T-helper 2 cell (primary cell): ENCODE results near the gene HDGFL3.

Experiments
- DNase-seq, 5 experiments: peaks; one replicate each; pipeline versions ENCODE4 v3.0.0 to v3.0.0-alpha.2; 2012 to 2022

The HDGFL3 gene

DNA sequence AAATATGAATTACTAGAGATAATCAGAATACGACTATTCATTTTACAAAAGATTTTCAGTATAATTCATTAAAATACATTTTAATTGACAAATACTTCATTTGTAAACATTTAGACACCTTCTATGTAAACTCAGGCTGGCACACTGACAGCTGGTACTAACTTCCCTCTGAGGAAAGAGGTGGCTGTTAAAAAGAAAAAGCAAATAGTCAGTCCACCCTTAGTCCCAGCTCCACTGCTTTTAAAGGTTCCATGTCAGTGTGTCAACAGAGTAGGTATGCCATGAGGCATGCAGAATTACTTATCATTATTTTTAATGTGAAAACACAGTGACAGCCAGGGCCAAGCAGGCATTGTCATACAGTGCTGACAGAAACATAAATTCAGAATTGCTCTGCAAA, 84.1 kb downstream of the HDGFL3 start:
- no peak for DNase-seq

DNA sequence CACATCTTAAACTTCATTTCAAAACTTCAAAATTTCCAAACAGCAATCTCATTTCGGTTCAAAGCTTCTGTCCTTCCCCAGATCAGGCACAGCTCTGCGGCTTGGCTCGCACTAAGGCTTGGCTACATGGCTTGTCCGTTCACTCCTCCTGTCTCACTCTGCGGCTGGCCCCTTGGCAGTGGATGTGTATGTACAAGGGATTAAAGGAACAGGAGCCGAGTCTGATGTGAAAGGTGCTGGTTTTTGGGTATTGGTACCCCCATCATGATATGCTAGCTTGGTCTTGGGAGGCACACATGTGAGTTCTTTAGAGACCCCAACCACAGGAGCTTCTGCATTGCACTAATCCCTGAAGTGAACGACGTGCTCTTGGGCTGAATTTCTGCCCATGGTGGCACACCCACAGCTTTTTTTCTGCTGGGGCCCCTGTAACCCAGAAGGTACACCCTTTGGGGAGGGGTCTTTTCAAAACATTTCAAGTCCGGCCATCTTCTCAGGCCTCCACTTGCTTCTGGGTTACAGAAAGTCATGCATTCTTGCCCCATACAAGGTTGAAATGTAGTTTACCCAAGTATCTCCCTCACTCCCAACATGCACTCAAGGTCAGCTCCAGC, 87.5 kb downstream of the HDGFL3 start:
- DNase-seq = no peak

DNA sequence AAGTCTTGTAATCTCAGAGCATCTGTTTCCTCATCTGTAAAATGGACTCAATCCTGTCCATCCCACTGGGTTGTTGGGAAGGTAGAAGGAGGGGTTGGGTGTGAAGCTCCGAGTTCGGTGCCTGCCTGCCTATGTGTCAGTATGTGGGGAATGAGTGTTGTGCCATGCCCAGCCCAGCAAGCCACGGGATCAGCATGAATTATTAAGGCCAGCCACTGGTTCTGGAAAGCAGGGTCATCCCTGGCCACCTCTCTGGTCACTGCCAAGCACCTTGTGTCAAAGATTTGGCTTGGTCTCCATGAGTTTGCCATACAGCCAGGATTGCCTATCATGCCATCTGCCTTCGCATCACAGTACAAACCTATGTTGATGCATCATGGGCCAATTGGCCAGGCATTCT, 88.7 kb downstream of the HDGFL3 start:
- no peak for DNase-seq

DNA sequence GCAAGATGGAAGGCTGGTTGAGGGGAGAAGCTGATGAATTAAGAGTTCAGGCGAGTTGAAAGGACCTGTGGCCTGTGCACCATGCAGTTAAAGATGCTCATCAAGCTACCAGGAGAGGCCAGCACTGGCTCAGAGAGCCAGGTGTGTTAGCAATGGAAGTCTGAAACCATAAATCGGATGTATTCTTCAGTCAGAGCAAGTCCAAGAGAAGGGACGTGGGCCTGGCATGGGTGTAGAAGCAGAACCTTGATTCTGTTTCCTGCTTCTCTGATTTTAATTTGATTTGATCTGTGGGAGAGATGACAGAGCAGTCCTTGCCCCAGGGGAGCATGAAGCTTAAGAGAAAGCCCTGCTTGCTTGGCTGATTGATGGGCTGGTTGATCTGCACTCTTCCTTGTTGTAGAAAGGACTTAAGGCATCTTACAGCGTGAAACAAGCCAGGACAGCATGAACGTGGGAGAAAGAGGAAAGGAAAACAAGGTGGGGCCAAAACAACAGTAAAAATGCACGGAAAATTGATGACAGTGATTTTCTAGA, 89.3 kb downstream of the HDGFL3 start:
- no peak for DNase-seq

DNA sequence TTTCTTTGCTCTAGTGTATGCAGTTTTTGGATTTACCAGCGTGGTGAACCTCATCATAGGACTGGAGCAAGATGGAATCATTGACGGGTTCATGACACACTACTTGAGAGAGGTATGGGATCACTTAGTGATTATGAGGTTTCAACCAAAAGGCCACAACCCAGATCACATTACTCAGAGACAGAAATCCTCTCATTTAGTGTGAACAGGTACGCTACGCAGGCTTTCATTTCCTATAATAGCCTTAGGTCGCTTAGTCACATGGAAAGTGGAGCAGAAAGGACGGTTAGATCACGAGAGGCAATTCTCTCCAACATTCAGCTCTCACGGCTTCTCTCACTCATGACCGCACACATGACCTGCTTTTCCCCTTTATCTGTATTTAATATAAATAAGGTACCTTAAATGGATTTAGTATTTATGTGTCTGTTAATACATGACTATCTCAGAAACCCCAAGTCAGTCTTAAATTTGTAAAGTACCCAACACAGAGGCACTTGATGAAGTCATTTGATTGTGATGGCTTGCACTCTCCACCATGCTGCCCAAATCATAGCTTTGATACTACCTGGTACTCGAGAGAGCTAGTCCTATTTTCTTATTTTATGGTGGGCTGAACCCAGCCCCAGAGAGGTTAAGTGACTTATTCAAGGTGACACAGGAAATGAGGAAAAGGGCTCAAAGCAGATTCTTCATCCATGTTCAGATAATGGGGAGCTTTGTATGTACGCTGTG, 91.6 kb downstream of the HDGFL3 start:
- DNase-seq = peak in 1 of 5 experiments; percentile 33

DNA sequence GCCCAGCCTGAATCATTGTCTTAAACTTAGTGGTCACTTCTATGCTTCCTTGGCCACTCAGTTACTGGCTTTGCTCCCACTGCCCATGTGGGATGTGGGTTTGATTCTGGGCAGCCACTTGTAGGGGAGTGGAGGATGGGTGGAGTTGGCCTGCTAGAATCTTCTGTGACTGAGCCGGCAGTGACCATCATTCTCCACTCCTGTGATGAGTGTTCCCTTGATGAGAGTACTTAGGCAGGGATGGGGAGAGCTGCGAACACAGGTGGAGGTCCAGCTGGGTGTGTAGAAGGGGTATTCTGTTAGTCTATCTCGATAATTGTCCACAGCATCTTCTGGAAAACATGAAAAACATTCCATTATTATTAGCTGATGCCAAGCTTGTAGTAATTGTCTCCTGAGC, 92.2 kb downstream of the HDGFL3 start:
- DNase-seq = no peak

DNA sequence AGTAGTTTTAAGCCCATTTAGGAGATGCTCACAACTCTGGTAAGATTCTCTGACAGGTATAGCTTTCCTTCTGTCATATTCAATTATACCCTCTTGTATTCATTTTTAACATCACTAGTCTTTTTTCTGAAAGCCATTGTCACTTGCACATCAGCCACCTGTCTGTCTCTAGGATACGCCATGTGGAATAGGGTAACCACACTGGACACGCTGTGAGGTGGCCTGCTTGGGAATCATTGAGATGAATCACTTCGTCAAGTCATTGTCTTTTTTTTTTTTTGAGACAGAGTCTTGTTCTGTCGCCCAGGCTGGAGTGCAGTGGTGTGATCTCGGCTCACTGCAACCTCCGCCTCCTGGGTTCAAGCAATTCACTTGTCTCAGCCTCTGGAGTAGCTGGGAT, 92.8 kb downstream of the HDGFL3 start:
- no peak for DNase-seq

DNA sequence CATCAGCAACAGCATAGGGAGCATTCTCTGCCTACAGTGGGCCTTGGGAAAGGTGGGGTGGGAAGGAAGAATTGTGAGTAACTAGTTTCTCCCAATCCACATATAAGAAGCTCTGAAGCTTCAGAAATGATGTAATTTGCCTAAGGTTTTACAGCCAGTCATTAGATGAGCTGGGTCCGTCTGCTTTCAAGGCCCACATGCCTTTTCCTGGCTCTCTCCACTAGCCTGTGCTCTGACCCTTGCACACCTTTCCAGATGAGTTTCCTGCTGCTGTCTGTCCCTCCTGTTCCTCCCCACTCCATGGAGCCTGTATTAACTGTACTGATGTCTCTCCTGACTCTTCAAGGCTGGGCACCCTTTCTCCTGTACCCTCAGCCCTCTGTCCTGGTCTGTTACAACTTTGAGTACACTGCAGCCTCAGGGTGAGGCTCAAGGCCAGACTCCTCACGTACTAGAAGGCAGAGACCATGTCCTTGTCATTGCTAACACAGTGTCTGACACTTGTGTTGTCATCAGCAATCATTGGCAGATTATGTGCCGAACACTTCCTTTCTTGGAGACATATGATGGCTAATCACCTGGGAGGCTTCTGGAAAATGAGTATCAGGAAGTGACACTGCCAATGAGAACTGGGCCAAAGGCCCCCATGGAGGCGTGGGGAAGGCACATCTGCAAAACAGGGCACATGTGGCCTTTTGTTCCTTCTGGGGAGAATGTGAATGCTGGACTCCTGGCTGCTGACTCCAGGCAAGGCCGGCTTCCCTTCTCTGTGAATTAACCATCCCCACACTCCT, 93.5 kb downstream of the HDGFL3 start:
- DNase-seq = no peak

DNA sequence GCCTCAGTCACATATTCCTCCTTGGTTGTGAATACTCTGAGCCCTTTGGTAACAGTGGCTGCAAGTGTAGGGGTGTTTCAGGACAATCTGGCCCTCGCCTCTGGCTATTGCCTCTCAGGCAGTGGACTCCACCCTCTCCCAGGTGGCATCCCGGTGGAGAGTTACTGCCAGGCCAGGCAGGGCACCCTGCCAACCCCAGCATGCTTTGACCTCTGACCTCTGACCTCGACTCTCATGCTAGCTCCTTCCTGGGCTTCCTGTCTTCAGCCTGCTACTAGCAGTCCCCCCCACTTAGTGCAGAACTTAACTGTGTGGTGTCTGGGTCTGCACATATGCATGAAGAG, 94.7 kb downstream of the HDGFL3 start:
- DNase-seq = no peak

DNA sequence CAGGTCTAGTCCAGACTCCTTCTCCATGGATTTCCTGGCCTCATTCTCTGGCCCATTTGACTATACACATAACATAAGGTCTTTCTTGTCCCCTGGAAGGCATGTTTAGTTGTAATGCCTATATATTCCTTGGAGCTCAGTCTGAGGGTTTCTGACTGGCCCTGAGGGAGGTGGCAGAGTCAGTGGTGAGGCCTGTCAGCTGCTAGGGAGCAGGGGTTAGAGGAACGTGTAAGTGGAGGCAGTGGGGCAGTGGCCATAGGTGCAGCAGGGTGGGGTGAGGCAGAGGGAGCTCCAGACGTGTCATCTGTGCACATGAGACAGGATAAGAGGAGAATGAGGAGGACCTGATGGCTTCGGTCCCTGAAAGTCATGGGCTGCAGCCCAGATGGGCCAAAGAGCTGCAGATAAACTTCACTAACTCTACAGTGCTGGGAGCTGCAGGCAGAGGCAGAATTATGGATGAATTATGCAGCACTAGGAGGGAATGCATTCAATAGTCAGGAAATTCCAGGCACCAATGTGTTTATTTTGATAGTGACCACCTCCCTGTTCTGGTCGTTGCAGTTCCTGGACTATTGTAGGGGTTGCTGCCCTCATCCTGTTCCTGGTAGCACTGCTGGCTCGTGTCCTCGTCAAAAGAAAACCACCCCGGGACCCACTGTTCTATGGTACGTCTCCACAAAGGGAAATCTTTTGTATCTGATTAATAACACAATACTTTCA, 95.2 kb downstream of the HDGFL3 start:
- DNase-seq = no peak

DNA sequence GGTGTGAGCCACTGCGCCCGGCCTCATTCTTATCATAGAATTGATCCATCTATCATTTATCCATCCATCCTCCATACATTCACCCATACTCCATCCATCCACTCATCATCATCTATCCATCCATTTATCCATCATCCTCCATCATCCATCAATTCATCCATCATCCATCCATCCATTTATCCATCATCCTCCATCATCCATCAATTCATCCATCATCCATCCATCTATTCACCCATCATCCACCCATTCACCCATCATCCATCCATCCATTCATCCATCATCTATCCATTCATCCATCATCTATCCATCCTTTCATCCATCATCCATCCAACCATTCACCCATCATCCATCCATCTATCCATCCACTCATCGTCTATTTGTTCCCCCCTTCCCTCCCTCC, 96.5 kb downstream of the HDGFL3 start:
- no peak for DNase-seq

DNA sequence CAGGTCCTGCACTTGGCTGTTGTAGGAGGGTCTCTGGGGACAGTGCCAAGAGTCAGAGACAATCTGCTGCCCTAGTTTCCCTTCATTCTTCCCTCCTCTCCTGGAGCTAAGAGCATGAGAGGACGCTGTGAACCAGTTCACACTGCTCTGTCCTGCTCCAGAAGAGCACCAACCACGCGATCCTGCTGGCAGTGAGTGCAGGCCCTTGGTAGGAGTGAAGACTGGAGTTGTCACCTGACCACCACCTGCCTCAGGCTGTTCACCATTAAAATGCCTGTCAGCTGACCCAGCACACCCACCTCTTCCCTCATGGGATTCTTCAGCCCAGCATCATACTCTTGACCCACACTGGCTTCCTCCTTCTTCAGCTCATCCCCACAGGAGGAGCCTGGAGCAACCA, 97.2 kb downstream of the HDGFL3 start:
- no peak for DNase-seq

DNA sequence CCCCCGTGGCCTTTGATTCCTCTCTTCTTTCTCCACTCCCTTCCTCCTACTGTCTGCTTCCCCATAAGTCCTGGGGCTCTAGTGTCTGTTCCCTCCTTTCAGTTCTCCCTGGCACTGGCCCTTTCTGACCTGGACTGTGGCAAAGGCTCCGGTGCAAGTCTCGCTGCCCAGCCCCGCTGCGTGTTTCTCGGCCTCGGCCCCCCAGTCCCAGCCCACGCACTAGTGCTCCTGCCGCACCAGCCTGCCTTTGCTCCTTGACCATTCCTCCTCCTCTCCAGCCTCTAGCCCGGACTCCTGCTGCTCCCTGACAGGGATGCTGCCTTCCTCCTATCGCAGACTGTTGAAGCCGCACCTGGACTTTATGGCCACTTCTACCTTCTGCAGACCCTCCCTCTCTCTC, 98.1 kb downstream of the HDGFL3 start:
- no peak for DNase-seq

DNA sequence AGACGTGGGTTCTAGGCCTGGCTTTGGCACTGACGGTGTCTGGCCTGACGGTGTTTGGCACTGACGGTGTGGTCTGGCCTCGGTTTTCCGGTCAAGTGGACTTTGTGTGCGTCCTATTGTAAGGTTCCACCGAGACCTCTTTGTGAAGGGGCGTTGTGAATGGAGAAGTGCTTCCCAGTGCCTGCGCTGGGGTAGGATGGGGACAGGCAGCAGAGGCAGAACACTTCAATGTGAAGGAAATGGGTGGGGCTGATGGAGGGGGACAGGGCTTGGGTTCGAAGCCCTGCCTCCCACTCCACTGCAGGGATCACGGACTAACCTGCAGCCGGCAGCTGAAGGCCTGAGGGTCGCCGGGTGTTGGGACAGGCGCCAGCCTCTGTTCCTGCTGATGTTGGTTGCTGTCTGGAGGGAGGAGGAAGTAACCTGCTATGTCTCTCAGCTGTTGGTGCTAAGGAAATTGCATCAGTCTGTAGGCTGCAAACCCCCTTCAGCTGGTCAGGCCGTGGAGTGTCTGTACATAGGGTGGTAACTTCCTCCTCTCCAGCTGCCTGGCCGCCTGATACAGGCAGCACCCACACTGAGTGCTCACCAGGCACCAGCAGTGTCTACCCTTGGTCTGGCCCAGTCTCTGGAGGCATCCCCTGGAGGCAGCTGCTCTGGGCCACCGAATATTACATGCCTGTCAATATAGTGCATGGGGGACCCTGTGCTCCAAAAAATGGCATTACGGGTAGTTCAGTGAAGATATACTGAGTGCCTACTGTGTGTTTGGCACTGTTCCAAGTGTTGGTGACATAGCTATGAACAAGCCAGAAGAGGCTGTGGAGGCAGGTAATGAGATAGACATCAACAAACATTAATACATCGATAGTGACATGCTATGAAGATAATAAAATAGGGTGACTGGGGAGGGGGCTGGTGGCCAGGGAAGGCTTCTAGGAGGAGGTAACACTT, 99.1 kb downstream of the HDGFL3 start:
- peak in 1 of 5 experiments; percentile 65 for DNase-seq

DNA sequence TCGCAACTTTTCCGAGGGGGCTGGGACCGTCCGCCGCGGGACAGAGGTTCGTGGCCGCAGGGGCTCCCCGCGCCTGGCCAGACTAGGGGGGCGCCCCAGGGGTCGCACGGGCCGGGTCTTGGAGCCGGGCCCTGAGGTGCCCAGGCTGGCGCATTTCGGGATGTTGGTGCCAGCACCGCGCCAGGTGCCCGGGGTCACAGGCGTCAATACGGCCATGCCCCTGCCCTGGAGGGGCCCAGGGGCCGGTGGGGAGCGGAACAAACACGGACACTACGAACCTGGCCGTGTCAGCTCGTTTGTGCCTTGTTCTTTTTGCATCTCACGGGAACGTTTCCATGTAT, 99.8 kb downstream of the HDGFL3 start:
- no peak for DNase-seq

DNA sequence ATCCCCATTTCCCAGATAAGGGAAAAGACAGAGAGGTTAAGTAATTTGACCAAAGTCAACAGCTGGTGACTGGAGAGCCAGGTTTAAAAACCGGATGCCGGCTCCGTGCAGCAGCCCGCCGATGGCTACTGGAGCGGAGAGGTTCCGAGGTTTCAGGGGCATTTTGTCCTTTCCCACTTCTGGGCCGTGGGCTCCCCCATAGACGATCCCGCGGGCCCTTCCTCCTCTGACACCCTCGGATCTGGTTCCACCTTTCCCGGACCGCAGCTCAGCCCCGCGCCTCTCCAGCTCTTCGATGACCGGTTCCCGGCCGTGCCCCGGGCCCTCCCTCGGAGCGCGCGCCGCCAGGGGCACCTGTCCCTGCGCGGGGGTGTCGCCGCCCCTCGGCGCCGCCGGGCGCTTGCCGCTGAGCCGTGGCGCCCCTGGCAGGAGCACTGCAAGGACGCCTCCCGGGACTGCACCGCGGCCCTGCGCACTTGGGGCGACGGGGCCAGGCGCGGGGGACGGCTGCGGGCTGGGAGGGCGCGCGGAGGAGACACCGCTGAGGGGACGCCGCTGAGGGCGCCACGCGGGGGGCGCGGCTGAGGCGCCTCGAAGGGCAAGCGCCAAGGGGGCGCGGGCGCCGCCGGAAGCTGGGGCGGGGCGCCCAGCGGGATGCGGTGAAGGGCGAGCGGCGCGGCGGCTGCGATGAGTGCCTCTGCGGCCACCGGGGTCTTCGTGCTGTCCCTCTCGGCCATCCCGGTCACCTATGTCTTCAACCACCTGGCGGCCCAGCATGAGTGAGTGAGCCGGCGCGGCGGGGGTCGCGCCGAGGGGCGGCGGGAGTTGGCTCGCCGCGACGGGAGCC, 100.4 kb downstream of the HDGFL3 start, which contains the start of gene TM6SF1:
TSS of gene TM6SF1 (plus strand) at position 652 of the 847 bp plus-strand sequence. CDS start at position 688, 36 bp downstream.
- peak in 1 of 5 experiments; percentile 46 for DNase-seq

DNA sequence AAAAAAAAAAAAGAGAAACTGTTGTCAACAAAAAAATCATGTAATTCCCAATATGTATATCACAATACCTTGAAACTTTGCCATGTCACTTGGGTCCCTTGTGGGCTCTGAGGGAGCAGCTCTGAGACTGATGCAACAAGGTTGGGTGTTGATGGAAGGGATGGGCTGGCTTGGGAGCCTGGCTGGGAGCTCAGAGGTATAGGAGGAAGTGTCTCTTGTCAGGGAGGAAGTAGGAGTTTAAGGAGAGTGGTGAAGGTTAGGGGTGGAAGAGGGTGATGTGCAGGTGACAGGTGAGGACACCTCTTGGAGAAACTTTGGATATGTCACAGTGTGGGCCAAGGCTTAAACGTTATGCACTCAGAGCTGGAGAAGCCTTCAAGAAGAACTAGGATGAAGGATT, 102.2 kb downstream of the HDGFL3 start:
- DNase-seq = no peak

DNA sequence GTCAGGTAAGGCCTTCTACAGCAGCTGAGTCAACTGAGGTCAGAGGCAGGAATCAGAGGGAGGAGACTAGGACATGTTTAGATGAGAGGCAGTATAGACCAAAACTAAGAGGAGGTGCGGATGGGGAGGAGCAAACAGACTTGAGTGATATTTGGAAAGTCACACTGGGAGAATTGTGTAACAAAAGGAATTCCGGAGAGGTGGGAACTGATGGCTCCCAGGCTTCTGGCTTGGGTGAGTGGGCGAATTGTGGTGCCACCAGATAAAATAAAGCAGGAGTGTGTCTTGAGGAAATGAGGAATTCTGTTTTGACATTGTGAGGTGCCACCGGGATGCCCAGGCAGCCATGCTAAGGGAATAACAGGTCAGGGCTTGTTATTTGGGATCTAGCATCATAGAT, 103.5 kb downstream of the HDGFL3 start:
- DNase-seq = no peak

DNA sequence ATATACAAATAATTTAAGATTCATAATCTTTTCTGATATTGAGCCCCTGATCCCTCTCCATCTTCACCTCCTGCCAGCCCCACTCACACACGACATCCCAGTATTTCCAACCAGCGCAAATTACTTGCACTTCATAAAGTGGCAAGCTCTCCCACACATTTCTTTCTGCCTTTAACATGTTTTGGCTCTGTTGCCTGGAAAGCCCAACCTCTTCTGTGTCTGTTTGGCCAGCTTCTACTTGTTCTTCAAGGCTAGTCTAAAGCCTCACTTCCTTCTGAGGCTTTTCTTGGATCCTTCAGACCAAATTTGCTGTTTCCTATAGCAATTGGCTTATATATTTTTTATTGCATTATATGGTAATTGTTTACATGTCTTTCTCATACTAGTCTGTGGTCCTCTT, 105.3 kb downstream of the HDGFL3 start:
- DNase-seq = no peak

DNA sequence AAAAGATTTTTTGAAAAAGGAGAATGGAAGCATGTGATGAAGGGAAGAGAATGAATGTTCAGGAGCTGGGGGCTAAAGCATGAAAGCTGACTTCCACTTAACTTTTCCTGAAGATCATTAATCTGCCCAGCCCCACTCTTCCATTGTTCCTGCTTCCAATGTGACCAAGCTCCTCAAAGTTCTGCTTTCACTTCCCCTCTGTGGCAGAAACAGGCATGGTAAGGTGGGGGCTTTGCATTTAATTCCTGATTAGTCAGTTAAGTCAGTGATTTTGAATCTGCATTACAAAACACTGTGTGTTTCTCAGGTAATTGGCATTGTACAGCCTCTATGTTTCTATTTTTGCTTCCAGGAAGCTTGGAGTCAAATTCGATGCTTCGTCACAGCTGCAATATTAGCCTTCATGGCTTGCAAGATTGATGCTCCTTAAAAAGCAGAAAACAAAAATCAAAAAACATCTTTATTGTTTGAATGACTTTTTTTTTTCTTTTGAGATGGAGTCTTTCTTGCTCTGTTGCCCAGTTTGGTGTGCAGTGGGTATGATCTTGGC, 107.5 kb downstream of the HDGFL3 start:
- no peak for DNase-seq

DNA sequence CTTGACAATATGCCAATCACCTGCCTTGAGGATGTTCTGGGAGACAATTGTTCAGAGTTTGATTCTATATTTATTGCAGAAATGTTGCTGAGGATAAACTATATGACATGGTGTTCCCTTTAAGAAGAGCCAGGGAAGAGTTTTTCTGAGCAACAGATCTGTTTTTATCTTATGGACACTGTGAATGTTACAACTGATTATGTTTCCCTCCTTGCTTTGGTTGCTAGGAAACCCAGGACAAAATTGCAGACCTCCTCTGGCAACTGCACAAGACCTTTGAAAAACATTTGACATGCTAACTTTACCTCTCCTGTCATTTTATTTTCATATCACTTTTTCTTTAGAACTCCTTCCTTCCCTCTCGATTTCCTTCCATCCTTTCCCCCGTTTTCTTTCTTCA, 108.3 kb downstream of the HDGFL3 start:
- DNase-seq = no peak
